Subcutaneous adipose tissue (tissue), 4 donors: ENCODE data around the gene CALR. TPM values are rescaled to one million over a fixed set of nuclear protein-coding genes. Genes with fewer than 3 reads are reported as not detected.

Experiments
- total RNA-seq, 4 donors: library from RNA; depleted of rRNA; stranded (reverse); fragments of >200 nt; gene quantifications; one replicate each; pipeline ENCODE4 v1.1.0, GENCODE V29; 2016
- TF ChIP-seq, protein P1 (sequence below): fragments of 450-650 bp; IDR thresholded peaks from one replicate; pipeline ENCODE4 v1.5.1; 2016; ENCODE audit warnings: low read depth, mild to moderate bottlenecking, control low read depth, antibody characterized with exemption, moderate library complexity

CALR gene
- total RNA-seq: 100 to 1,000 TPM; 222 to 414 (median 307) TPM

DNA sequence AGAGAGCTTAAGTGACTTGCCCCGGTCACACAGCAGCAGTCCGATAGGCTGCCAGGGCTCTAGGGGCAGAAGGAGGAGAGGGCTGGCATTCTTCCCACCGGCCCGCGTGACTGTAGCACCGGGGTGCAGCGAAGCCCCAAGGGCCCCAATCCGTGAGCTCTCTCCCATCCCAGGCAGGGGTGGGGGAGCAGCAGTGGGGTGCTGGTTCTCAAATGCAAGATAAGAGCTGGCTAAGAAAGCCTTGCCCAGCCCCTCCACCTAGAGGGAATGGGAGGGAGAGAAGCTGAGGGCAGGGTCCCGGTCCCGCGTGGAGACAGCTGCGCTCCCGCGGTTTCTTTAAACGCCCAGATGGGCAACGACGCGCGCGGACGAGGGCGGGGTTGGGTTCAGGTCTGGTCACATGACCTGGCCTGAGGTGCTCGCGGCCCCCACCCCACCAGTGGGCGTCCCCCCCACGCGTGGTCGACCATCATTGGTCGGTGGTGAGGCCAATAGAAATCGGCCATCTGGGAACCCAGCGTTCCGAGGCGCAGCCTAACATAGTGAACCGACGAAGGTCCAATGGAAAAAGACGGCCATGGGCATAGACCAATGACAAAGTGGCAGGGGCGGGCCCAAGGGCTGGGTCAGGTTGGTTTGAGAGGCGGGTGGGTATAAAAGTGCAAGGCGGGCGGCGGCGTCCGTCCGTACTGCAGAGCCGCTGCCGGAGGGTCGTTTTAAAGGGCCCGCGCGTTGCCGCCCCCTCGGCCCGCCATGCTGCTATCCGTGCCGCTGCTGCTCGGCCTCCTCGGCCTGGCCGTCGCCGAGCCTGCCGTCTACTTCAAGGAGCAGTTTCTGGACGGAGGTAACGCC is at the start of gene CALR:
TSS of gene CALR (plus strand) at position 683 of the 852 bp plus-strand sequence. CDS start at position 754, 71 bp downstream.
- TF ChIP-seq, protein P1, sequence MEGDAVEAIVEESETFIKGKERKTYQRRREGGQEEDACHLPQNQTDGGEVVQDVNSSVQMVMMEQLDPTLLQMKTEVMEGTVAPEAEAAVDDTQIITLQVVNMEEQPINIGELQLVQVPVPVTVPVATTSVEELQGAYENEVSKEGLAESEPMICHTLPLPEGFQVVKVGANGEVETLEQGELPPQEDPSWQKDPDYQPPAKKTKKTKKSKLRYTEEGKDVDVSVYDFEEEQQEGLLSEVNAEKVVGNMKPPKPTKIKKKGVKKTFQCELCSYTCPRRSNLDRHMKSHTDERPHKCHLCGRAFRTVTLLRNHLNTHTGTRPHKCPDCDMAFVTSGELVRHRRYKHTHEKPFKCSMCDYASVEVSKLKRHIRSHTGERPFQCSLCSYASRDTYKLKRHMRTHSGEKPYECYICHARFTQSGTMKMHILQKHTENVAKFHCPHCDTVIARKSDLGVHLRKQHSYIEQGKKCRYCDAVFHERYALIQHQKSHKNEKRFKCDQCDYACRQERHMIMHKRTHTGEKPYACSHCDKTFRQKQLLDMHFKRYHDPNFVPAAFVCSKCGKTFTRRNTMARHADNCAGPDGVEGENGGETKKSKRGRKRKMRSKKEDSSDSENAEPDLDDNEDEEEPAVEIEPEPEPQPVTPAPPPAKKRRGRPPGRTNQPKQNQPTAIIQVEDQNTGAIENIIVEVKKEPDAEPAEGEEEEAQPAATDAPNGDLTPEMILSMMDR: no peak

DNA sequence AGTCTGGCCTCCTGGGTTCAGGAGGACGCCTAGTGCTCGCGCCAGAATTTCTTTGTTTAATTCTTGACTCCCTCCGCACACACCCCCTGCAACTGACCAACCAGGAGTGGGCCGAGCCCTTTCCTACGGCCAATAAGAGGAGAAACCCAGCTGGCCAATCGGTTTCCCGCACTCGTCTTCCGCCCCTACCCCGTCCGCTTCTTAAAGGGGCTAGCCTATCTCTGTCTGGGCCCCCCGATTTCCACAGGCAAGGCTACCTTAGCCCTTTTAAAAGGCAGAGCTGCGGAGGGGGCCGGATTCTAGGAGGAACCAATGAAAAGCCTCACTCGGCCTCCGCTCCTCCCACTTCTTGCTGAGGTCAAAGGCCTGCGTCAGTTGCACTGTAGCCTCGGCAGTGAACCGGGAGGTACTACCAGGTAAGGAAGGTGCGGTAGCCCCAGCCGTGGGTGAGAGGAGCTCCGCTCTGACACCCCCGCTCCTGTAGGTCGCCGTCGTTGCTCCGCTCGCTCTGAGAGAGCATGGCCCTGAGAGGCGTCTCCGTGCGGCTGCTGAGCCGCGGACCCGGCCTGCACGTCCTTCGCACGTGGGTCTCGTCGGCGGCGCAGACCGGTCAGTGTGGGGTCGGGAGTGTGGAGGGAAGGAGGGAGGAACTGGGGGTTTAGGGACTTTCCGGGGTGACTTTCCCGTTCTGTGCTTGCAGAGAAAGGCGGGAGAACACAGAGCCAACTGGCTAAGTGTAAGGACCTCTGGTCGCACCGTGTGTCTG is 47.4 kb upstream of the CALR start, which contains the start of gene GCDH:
TSS of gene GCDH (plus strand) at position 374 of the 766 bp plus-strand sequence. CDS start at position 519, 145 bp downstream.
- TF ChIP-seq, protein P1: no peak

DNA sequence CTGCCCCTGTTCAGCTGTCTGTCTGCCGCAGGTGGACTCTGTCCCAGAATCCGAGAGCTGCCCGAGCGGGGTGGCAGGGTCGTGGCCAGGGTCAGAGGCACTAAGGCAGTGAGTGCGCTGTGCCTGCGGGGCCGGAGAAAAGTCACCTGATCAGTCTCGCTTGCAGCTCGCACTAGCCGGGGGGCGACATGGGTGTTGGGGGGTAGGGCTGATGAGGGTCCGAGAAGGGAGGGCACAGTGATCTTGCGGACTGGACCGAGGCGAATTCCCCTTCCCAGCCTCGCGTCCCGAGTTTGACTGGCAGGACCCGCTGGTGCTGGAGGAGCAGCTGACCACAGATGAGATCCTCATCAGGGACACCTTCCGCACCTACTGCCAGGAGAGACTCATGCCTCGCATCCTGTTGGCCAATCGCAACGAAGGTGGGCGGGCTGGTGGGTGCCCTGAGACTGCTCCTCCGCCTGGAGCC is 46.8 kb upstream of the CALR start:
- TF ChIP-seq, protein P1: no peak

DNA sequence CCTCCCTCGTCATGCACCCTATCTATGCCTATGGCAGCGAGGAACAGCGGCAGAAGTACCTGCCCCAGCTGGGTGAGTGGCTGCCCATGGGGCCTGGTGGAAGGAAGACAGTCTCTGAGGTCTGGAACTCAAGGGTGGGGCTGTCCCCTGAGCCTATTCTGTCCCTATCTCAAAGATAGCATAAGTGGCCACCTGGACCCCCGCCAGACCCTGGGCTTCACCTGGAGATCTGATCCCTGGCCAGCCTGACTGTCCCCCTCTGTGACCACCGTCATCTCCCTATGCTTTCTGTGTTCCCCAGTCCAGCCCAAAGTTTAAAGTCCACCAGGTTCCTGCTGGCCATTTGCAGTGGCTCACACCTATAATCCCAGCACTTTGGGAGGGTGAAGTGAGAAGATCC is 44.8 kb upstream of the CALR start:
- TF ChIP-seq, protein P1: no peak

DNA sequence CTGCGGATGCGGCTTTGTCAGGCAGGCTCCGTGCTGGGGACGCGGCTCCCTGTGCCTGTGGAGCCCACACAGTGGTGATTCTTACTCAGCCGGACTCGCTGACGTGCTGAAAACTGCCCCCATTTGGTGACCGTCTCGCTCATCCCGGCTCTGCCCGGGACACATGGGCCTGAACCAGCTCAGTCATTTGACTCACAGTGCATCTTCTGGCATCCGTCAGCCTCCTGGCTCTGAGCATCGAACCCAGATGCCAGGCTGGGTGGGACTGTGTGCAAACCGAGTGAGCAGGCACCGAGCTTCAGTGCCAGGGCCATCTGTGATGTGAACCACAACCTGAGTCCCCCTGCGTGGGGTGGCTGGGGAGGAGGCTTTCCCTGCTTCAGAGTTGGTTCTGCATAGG is 41.9 kb upstream of the CALR start:
- TF ChIP-seq, protein P1: no peak

DNA sequence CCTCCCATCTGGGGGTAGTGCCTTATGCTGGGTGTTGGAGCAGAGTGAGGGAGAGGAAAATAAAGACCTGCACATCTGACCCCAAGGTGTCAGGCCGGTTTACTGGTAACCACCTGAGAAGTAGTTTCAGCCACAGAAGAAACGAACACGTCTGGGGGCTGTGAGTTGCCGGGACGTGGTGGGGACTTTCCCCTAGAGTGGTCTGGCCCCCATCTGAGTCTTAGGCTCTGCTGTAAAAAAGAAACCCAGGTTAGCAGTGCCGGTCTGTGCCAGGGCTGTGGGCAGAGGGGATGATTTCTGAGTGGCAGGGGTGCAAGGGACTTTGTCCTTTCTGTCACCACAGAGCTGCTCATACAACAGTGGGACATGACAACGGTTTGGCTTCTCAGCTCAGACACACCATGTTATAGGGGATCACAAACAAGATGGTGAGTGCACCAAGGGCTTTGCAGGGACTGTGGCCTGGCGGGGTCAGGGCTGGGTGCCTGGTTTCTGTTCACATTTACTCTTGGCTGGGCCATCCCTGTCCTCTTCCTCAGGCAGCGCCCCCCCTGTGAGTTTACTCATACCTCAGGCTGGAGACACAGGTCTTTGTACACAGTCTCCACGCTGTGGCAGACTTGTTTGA is 38.4 kb upstream of the CALR start:
- TF ChIP-seq, protein P1: no peak
